ENCODE measurements around the gene FSD2. TPM values are rescaled to one million over a fixed set of nuclear protein-coding genes. Genes with fewer than 3 reads are reported as not detected.

FSD2 gene
- total and polyA plus RNA-seq, 10 of the 15 experiments (the other 5 are each of a cell fraction or from before 2014, with no cell fraction given): under 0.01 to 0.39 (median 0.07) TPM; not detected in 3

DNA sequence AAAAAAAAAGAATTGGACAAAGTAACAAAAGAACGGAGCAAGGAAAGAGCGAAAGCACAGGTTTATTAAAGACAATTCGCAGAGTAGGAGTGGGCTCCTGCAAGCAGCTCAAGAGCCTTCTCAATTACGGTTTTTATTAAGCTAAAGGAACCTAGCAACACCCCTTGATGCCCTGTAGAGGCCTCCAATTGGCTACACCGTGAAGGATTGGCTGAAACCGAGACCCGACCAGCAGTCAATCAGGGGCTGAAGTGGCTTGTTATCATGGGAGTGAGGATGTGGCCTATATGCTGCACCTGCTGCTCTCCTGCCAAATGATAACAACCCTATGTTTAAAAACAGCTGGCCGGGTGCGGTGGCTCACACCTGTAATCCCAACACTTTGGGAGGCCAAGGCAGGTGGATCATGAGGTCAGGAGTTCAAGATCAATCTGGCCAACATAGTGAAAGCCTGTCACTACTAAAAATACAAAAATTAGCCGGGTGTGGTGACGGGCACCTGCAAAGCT lies 75.8 kb downstream of the FSD2 start:
- POLR2A ChIA-PET: interaction anchor here (0.6 to 1.3 kb wide), 2 partner anchors 16 to 166 kb away, joined by 3 to 4 read pairs; no protein-coding TSS in a partner anchor
- WGBS (ENCODE audit: insufficient coverage, insufficient replicate concordance, low lambda C conversion rate, missing lambda C conversion rate): 86% methylated on average over 11 of the region's 11 CpGs
- no peak overlapping the region for H3K27ac ChIP-seq (ENCODE audit: control insufficient read depth, insufficient read depth)
- H2AFZ ChIP-seq (ENCODE audit: control insufficient read depth, low read depth, low read length): no peak overlapping the region
- CTCF ChIA-PET: interaction anchor here (0.9 kb wide), 1 partner anchor 199 kb away, joined by 4 read pairs; no protein-coding TSS in a partner anchor
- RAD21 ChIA-PET (ENCODE audit: unreplicated experiment): no interaction called here
- no peaks in the 10 kb centered on the region for H4K20me1 ChIP-seq (ENCODE audit: control insufficient read depth, insufficient read depth)
- no peaks in the 10 kb centered on the region for H3K79me2 ChIP-seq (ENCODE audit: control insufficient read depth, insufficient read depth, low read length)
- H3K9me3 ChIP-seq (replicated peaks; ENCODE audit: control insufficient read depth, insufficient read depth, low read length): no peaks in the 10 kb centered on the region
- no peak for DNase-seq (ENCODE audit: low read depth, low spot score)
- no peak for ATAC-seq
- H3K9ac ChIP-seq (ENCODE audit: control insufficient read depth, insufficient read depth, low read length): no peak overlapping the region
- no peak overlapping the region for H3K4me3 ChIP-seq
- H3K4me2 ChIP-seq (ENCODE audit: control insufficient read depth, insufficient read depth): no peak overlapping the region
- intact Hi-C loops (cut with micrococcal nuclease; ENCODE audit: unreplicated experiment) (no loop called here), in situ Hi-C loops (cut with MboI) (no loop called here)
- TF ChIP-seq, protein P1, sequence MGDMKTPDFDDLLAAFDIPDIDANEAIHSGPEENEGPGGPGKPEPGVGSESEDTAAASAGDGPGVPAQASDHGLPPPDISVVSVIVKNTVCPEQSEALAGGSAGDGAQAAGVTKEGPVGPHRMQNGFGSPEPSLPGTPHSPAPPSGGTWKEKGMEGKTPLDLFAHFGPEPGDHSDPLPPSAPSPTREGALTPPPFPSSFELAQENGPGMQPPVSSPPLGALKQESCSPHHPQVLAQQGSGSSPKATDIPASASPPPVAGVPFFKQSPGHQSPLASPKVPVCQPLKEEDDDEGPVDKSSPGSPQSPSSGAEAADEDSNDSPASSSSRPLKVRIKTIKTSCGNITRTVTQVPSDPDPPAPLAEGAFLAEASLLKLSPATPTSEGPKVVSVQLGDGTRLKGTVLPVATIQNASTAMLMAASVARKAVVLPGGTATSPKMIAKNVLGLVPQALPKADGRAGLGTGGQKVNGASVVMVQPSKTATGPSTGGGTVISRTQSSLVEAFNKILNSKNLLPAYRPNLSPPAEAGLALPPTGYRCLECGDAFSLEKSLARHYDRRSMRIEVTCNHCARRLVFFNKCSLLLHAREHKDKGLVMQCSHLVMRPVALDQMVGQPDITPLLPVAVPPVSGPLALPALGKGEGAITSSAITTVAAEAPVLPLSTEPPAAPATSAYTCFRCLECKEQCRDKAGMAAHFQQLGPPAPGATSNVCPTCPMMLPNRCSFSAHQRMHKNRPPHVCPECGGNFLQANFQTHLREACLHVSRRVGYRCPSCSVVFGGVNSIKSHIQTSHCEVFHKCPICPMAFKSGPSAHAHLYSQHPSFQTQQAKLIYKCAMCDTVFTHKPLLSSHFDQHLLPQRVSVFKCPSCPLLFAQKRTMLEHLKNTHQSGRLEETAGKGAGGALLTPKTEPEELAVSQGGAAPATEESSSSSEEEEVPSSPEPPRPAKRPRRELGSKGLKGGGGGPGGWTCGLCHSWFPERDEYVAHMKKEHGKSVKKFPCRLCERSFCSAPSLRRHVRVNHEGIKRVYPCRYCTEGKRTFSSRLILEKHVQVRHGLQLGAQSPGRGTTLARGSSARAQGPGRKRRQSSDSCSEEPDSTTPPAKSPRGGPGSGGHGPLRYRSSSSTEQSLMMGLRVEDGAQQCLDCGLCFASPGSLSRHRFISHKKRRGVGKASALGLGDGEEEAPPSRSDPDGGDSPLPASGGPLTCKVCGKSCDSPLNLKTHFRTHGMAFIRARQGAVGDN (IDR thresholded peaks at IDR 0.05): no peak
- TF ChIP-seq POU2F2 (IDR thresholded peaks at IDR 0.05; ENCODE audit: borderline replicate concordance, low read depth, low read length) (no peak), TAF1 (IDR thresholded peaks at IDR 0.05; ENCODE audit: borderline replicate concordance, low read depth, low read length) (no peak)
- TF ChIP-seq, protein P2, sequence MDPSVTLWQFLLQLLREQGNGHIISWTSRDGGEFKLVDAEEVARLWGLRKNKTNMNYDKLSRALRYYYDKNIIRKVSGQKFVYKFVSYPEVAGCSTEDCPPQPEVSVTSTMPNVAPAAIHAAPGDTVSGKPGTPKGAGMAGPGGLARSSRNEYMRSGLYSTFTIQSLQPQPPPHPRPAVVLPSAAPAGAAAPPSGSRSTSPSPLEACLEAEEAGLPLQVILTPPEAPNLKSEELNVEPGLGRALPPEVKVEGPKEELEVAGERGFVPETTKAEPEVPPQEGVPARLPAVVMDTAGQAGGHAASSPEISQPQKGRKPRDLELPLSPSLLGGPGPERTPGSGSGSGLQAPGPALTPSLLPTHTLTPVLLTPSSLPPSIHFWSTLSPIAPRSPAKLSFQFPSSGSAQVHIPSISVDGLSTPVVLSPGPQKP (IDR thresholded peaks at IDR 0.05; ENCODE audit: low read depth, low read length): no peak
- TF ChIP-seq, protein P3, sequence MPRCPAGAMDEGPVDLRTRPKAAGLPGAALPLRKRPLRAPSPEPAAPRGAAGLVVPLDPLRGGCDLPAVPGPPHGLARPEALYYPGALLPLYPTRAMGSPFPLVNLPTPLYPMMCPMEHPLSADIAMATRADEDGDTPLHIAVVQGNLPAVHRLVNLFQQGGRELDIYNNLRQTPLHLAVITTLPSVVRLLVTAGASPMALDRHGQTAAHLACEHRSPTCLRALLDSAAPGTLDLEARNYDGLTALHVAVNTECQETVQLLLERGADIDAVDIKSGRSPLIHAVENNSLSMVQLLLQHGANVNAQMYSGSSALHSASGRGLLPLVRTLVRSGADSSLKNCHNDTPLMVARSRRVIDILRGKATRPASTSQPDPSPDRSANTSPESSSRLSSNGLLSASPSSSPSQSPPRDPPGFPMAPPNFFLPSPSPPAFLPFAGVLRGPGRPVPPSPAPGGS (IDR thresholded peaks at IDR 0.05; ENCODE audit: borderline replicate concordance, insufficient read depth, low read depth, low read length, poor library complexity, severe bottlenecking): no peak
- no peaks in the 10 kb centered on the region for H3K27me3 ChIP-seq (replicated peaks in 1 of 2; ENCODE audit: control insufficient read depth in 2 of 2, insufficient read depth in 2 of 2, low read length in 1 of 2)
- SMC1A ChIA-PET (ENCODE audit: uncharacterized antibody, unreplicated experiment): interaction anchor here (0.6 kb wide), 1 partner anchor 57 kb away, joined by 5 read pairs; no protein-coding TSS in a partner anchor
- FAIRE-seq: no peak
- H3K36me3 ChIP-seq (ENCODE audit: control insufficient read depth in 2 of 2, insufficient read depth in 2 of 2, low read length in 1 of 2): no peaks in the 10 kb centered on the region; a peak in 1 of 4 replicates
- H3K4me1 ChIP-seq (ENCODE audit: control insufficient read depth, insufficient read depth, low read length): no peaks in the 10 kb centered on the region
- no TSS peak for BruUV-seq (replicated peaks)

Data from GM12878 (cell line).